Stimulated activated CD8-positive, alpha-beta memory T cell treated with anti-CD3 and anti-CD28 coated beads, Interleukin-2, amount 100 ng/mL, for 1 hour (primary cell): ENCODE results near the gene DNMT3A.
"Not testable (repeated sequence)": the region's sequence is repeated elsewhere in the genome, so short reads cannot be mapped to it uniquely, and the experiment has no call there.

Experiments
- DNase-seq, 2 donors: peaks; one replicate each; pipeline ENCODE4 v3.0.0-alpha.2; 2020; ENCODE audit warnings: low read depth in 2 of 2

Gene DNMT3A

DNA sequence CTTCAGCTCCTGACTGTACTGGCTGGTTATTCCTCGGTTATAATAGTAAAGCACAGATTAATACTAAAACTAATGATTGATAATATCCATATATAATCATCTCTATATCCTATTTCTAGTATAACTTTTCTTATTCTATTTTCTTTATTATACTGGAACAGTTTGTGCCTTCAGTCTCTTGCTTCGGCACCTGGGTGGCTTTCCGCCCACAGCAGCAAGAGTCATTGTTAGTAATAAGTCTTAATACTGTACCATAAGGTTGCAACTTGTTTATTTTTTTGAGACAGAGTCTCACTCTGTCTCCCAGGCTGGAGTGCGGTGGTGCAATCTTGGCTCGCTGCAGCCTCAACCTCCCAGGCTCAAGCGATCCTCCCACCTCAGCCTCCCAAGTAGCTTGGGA, 130.8 kb downstream of the DNMT3A start:
- DNase-seq: not testable (repeated sequence)

DNA sequence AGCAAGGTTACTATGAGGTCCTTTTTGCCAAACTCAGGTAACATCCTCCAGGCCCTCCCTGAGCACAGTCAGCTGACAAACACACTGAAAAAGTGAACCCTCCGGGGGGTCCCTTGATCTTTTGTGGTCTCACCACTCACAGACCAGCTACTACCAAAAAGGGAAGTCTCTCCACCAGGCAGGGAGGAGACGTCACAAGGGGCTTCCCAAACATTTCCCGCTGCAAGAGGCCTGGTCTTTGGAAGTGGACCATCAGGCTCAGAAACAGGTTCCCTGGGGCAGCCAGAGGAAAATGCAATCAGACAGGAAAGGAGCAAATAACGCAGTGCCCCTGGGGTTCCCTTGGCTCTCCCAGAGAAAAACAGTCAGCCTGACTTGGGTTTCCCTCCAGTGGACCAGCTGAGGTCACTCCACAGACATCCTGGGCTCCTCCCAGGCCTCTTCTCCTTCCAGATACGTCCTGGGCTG, 134.6 kb downstream of the DNMT3A start:
- no peak for DNase-seq

DNA sequence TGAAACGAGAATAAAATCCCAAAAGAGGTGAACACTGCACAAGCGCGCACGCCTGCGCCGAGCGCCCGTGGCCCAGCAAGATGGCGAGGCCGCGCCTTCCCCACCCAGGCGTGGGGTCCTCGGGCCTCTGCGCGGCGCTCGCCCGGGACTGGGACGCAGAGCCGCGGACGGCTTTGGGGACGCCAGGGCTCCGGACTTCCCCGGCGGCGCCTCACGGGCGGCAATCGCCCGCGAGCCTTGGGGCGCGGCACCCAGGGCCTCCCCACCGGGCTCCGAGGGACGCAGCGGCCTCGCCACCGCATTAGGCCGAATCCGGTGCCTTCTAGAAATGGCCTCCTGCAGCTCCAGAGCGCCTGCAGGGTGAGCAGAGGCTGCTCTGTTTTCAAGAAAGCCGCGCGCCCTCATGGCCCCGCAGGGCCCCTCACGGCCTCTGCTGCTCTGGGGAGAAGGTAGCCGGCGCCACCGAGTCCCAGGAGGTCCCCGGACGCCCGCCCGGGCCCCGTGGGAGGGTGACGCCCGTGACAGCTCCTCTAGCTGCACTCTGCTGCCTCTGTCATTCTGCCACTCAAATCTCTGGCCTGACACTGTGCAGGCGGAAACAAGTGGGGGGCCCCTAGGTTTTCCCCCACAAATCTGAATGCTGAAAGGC, 137.4 kb downstream of the DNMT3A start:
- no peak for DNase-seq

DNA sequence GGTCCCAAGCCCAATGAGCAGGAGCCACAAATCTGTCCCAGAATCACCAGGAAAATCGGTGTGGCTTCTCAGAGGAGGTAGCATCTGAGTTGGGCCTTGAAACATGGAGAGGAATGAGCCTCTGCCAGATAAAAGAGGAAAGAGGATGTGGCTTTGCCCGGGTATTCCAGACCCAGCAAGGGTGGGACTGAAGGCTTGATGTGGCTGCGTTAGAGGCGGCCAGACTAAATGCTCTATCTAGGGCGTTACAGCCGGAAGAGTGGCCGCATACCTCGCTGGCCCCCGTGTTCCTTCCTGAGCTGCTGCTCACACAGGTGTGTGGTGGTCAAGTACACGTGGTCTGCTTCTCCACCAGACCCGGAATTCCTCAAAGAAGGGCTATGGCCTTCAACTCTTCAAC, 139.4 kb downstream of the DNMT3A start:
- DNase-seq: no peak

DNA sequence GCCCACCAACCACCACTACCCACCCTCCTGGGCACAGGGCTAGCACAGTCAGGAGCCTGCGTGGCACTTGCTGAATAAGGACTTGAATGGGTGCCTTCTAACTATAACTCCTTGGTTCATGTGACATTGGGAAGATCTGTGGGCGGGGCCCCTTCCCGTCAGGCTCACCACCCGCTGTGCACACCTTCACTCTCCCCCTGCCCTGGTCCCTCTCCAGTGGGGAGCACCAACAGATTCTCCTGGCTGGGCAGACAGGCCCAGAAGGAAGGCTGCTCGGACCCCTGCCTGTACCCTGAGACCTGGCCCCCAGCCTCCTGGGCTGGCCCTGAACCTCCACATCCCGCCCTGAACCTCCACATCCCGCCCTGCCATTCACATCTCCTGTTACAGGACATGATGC, 139.9 kb downstream of the DNMT3A start:
- DNase-seq: no peak

DNA sequence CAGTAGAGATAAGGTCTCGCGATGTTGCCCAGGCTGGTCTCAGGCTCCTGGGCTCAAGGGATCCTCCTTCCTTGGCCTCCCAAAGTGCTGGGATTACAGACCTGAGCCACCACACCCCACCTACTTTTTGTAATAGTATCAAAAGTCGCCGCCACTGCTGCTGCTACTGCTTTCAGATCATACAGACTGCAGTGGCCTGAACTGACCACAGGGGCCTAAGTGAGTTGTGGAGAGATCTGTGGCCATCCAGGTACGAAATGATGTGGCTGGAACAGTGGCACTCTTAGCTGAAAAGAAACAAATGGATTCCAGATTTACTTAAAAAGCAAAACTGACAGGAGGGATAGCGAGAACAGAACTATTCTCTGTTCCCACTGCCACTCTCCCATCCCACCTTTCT, 140.5 kb downstream of the DNMT3A start:
- DNase-seq: no peak

DNA sequence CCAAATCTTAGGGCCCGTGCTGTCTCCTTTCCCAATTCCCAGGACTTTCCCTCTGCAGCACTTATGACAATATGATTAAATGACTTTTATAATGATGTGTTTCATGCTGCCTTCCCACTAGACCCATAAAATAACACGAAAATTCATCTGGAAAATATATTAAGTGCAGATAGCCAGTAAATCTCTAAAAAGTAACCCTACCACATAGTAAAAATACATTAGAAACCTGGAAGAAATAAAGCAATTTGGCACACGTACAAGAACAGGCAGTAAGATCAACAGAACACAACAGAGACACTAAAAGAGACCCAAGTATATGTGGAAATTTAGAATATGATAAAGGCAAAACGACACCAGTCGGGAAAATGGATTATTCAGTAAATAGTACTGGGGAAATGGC, 143.1 kb downstream of the DNMT3A start:
- DNase-seq: no peak

DNA sequence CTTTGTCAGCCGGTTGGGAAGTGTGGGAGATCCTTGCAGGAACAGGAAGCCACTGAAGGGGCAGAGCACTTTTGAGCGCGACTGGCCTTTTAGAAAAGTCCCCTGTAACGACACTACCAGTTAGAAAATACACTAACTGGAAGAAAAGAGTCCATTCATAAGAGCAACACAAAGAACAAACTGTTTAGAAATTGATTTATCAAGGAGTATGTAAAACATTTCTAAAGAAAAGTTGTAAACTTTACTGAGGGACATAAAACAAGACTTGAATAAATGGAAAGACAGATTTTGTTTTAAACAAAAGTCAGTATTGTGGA, 143.6 kb downstream of the DNMT3A start:
- DNase-seq: no peak

DNA sequence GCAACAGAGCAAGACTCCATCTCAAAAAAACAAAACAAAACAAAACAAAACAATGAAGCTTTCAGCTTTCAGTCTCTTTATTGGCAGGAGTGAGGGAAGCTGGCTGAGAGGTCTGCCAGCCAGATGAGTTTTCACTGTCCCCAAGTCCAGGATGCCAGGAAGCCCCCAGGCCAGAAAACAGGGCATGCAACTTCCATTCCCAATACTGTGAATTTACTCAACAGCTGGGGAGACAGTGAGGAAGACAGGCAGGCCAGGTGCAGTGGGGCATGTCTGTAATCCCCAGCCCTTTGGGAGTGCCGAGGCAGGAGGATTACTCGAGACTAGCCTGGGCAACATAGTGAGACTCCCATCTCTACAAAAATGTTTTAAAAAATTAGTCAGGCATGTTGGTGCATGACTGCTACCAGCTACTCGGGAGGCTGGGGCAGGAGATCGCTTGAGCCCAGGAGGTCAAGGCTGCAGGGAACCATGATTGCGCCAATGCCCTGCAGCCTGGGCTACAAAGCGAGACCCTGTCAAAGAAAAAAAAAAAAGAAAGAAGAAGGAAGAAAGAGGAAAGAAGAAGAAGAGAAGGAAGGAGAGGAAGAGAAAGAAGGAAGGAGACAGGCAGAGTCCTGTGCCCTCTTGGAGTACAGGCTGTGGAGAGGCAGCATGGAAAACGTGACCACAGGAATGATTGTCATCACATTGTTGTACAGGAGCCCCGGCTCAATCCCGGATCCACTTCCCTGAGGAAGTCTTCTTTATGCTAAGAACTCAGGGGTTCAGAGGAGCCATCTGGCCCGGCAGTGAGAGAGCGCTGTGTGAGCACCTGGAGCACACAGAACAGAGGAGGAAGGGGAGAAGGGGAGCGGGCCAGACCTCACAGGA, 144.2 kb downstream of the DNMT3A start:
- no peak for DNase-seq

DNA sequence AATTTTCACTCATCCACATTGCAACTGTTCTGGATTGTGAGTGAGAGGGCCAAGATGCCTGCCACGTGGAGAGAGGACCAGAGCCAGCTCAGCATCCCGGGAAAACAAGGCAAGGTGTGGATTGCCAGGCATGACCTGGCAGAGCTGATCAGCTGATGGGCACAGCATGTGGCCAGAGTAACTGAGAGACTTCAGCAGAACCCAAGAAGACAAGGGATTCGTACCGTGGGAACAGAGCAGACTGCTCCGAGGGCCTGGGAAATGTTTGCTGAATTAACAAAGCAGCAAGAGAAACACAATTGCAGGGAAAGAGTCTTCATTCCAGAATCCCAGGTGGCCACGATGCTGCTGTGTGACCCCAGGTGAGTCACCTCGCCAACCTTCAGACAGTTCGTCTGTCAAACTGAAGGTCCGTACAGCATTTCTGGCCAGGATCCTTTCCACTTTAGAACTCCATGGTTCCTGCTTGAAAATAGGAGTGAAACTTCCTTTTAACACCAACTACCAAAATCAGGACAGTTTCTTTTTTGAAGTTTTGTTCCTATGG, 147.1 kb downstream of the DNMT3A start:
- no peak for DNase-seq

DNA sequence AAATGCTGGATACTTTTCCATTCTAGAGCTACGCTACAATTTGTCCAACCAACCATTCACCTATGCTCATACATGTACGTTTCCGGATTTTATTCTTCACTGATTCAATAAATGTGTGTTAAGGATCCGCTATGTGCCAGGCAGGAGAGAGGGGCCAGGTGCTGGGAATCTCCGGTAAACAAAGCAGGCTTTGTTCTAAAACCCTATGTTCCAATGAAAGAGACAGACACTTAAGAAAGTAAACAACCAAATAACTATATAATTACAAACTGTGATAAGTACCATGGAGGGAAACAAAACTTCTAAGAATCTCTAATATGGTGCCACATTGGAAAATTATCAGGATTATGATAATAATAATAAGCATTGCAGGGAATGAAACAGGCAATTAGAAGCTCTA, 151.2 kb downstream of the DNMT3A start:
- DNase-seq: no peak

DNA sequence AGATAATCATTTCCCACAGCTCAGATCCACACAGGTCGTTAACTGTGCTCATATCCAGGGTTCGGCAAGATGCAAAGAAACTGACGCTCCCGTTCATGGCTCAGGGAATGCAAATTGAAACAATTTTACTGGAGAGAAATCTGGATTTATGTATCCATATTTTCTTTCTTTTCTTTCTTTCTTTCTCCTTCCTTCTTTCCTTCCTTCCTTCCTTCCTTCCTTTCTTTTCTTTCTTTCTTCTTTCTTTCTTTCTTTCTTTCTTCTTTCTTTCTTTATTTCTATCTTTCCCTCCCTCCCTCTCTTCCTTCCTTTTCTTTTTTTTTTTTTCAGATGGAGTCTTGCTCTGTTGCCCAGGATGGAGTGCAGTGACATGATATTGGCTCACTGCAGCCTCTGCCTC, 153.3 kb downstream of the DNMT3A start:
- DNase-seq: no peak

DNA sequence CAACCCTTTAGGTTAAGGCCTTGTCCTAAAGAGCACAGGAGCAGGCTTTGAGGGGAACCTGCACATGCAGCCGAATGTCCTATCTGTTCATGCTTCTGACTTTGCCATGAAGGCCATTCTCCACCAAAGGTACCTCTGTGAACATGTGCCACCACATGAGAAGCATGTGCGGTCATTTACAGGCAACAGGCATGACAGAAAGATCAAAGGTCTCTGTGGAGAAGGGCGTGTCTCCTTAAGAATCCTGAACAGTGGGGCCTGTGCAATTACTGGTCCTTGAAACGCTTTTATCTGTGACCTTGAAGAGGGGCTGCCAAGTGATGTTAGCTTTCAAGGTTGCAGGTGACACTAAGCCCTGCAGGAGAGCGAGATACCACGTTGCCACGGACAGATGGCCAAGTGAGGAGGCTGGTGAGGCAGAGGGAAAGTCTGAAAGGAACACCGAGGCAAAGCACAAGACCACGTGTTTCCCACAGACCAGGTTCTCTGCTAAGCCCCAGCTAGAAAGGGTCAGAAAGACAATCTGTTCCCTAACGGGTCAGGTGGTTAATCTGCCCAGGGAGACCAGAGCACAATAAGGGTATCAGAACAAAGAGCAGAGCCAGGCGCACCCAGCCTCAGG, 153.9 kb downstream of the DNMT3A start:
- no peak for DNase-seq

DNA sequence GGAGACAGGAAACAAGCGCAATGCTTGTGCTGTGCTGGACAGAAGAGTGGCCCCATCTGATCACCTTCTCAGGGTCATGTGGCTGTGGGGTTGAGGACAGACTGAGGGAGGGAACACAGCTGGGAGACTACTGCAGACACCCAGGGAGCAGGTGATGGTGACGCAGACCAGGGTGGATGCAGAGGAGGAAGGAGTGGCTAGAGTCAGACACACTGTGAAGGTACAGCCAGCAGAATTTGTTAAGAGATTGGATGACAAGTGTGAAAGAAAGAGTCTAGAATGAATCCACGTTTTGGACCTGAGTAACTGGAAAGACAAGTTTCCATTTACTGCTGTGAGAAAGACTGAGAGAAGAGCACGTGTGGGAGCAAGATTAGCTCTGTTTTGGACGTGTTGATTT, 157.5 kb downstream of the DNMT3A start:
- DNase-seq: no peak

DNA sequence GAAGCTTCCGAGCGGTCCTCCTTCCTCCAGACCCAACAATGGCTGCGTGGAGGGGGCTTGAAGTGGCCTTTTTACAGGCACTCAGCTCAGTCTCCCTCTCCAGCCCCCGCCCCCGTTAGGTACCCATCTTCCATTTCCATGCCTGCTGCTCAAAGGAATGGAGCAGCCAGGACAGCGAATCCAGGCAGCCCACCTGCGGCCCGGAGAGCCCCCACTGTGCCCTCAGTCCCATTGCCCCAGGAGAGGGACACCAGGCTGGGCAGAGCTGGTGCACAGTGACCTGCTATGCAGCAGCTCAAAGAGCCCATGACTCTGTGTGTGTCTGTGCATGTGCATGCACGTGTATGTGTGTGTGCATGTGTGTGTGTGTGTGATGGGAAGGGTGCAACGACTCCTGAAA, 162.7 kb downstream of the DNMT3A start:
- no peak for DNase-seq
